Posterior vena cava (tissue), 2 donors: ENCODE results near the gene CABP2. TPM values are rescaled to one million over a fixed set of nuclear protein-coding genes. Genes with fewer than 3 reads are reported as not detected.

Source experiments
- DNase-seq: peaks from one replicate; pipeline ENCODE4 v3.0.0-alpha.2; 2020; ENCODE audit warnings: low spot score
- intact Hi-C, 2 donors: fragments of 100-400 bp; cut with DNase I; formaldehyde crosslinking; loops; one replicate each; pipeline versions ENCODE4 v1.14.1 to v1.14.2; 2022 to 2023
- total RNA-seq, 2 donors: library from RNA; stranded (reverse); fragmentation: NEBNext Ultra II Directional; extraction: Animal tissue kit (Norgen Biotek cat#: 25700); gene quantifications; one replicate each; pipeline ENCODE4 v1.2.1, GENCODE V29; 2021
- donor health status: DM: yes; HTN: yes; CAD: no.
- donor health status: DM: yes; HTN: yes; CAD: no.

The CABP2 gene
- total RNA-seq, 2 donors from 2014 or later, result not detected

- intact Hi-C loops, result loop anchor here in 1 of 2 donors (10.0 kb wide), 1 partner anchor 96 kb away; the partner anchor contains the start of genes PPP1CA and TBC1D10C
- no peak for DNase-seq
These were observed 22.2 kb downstream of the CABP2 start for GRCh38 chr11:67500831-67501715.

DNA sequence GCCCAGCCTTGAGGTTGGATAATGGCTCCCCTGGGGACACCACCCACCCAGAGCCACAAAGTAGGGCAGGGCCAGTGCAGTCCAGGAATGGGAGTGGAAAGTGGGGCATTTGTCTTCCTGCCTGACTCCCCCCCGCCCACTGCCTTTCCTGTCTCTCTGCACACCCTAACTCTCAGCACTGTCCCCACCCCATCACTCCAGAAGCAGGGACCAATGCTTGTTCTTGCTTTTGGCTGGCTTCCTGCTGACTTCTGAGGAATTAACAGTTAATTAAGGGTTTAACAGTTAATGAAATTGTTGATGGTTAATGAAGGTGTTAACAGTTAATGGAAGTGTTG lies 22.8 kb downstream of the CABP2 start:
- no peak for DNase-seq
- intact Hi-C loops, result loop anchor here in 1 of 2 donors (10.0 kb wide), 1 partner anchor 96 kb away; the partner anchor contains the start of genes PPP1CA and TBC1D10C

DNA sequence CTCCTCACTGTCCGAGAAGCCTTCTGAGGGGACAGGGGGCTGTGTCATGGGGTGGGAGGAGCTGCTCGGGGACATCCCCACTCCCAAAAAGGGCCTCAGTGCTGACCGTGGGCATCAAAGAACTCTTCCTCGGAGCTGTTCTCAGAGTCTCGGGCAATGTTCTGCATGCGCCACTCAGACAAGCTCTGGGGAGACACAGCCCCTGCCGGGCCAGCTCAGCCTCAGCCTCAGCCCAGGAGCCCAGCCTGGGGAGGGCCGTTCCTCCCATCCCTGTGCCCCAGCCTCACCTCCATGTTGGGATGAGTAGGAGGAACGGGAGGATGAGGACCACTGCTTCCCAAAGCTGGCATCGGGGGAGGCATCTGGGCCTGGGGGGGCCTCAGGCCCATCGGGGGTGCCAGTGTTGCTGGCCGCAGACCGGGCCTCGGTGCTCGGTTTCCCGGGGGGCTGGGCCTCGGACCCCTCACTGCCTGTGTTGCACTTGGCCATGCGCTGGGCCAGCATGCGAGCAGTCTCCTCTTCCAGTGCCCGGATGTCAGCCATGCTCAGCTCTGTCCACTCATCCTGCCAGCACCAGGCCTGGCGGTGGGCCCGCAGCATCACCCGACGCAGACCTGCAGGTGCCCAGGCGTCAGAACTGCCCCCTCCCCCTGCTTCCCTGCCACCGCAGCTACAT lies 23.3 kb downstream of the CABP2 start:
- no peak for DNase-seq
- intact Hi-C loops, result loop anchor here in 1 of 2 donors (10.0 kb wide), 1 partner anchor 95 kb away; the partner anchor contains the start of genes PPP1CA and TBC1D10C

- intact Hi-C loops, result no loop called here
- peak; percentile 81 for DNase-seq
These were observed 24.7 kb downstream of the CABP2 start for GRCh38 chr11:67498544-67498972.

DNA sequence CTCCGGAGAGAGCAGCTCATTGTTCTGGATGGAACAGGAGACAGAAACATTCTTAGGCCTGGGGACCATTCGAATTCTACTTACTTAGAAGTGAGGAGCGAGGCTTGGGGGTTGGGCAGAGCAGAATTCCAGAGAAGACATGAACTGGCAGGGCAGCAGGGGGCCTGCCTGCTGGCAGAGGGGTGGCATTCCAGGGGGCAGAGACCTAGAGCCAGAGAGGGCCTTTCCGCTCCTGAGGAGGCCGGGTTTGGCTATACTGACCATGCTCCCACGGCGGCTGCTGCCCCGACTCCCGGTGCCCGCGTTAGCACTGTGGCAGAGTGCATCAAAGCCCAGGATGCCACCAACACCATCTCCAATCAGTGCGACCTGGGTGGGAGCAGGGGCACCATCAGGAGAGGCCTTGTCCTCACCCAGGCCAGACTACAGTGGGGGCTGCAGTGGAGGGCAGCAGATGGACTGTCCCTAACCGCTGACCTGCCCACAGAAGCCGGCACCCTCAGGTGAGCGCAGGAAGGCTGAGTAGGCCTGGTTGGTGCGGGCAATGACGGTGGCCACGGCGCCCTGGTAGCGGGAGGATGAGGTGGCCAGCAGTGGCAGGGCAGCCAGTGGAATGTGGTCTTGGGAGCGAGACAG lies 25.5 kb downstream of the CABP2 start:
- no peak for DNase-seq
- intact Hi-C loops, result no loop called here

- intact Hi-C loops, result no loop called here
- no peak for DNase-seq
These were observed 27.1 kb downstream of the CABP2 start for GRCh38 chr11:67496113-67496512.

DNA sequence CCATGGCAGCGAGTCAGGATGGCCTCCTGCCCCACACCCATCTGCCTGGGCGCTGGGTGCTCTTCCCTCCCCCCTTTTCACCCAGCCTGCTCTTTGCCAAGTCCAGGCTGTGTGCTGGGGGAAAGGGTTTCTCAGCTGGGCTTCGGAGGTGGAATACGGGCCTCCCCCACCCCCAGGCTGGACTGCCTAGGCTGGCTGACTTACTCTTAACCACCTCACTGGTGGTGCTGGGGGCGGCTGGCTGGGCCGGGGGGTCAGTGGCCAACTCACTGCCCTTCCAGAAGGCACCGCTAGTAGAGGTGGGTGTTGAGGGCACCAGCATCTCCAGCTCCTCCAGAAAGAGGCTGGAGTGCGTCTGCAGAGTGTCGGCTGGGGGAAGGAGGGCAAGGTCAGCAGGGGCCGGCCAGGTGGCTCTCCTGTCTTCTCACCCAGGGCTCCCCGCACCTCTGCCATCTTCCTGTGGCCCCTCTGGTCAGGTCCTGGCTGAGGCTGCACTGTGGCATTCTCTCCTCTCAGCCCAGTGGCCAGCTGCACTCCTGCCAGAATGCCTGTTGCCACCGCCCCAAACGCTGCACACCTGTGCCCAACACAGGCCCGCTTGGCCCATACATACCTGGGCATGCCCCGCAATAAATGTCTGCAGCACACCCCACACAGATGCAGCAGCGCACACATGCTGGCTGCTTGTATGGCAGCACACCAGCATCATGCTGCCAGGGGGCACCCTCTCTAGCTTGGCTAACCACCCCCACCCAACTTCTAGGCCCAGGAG lies 27.8 kb downstream of the CABP2 start:
- DNase-seq, result no peak
- intact Hi-C loops, result no loop called here

- intact Hi-C loops, result no loop called here
- DNase-seq, result no peak
These were observed 28.6 kb downstream of the CABP2 start for GRCh38 chr11:67494371-67495233.

- intact Hi-C loops, result no loop called here
- DNase-seq, result no peak
These were observed 29.5 kb downstream of the CABP2 start for GRCh38 chr11:67493548-67494370.

DNA sequence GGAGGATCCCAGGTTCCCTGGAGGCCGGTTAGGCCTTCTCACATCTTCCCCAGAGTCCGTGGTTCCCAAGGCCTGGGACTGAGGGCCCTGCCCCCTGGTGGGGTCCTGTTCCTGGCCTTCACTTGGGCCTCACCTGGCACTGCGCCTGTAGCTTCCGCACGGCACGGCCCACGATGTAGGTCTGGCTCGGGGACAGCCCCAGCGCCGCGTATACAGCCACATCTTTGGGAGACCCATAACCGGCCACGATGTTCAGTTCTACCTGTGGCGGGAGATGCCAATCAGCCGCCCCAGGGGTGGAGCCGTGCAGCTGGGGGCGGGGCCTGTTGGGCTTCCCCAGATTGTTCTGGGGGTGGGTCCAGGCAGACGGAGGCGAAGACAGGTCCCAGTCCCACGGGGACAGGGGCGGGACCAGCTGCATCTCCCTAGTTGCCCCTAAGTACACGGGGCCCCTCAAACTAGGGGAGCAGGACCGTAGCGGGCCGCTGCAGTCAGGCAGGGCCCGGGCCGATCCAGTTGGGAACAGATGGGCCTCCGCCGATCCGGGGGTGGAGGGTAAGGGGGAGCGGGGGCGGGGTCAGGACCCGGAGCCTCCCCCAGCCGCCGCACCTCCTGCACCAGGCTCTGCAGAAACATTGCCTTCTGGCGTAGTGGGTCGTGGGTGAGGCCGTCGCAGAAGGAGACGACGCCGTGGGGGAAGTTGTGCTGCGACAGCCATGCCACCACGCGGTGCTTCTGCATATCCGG lies 30.3 kb downstream of the CABP2 start:
- no peak for DNase-seq
- intact Hi-C loops, result no loop called here

DNA sequence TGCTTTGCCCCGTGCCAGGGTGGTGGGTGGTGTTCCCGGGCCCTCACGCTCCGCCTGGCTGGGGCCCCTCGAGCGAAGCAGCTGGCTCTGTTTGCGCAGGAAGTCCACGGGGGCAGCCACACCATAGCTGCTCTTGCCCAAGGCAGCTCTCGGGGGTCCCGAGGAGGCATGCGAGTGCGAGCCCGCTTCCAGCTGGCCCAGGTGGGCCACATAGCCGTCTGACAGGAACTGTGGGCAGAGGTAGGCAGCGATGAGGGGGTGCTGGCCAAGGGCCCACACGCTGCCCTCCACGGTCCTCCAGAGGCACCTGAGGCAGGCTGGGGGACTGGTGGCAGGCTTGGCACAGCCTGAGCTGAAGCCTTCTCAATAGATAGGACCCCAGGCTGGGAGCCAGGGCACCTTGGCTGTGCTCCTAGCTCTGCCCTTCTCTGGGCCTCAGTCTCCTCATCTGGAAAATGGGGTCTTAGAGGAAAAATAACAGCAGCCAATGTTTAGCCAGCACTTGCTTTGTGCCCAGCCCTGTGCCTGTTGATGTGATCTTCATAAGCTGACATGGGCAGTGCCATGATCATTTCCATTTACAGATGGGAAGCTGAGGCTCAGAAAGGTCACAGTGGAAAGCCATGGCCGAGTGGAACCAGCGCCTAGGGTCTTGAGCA lies 31.0 kb downstream of the CABP2 start:
- no peak for DNase-seq
- intact Hi-C loops, result no loop called here

DNA sequence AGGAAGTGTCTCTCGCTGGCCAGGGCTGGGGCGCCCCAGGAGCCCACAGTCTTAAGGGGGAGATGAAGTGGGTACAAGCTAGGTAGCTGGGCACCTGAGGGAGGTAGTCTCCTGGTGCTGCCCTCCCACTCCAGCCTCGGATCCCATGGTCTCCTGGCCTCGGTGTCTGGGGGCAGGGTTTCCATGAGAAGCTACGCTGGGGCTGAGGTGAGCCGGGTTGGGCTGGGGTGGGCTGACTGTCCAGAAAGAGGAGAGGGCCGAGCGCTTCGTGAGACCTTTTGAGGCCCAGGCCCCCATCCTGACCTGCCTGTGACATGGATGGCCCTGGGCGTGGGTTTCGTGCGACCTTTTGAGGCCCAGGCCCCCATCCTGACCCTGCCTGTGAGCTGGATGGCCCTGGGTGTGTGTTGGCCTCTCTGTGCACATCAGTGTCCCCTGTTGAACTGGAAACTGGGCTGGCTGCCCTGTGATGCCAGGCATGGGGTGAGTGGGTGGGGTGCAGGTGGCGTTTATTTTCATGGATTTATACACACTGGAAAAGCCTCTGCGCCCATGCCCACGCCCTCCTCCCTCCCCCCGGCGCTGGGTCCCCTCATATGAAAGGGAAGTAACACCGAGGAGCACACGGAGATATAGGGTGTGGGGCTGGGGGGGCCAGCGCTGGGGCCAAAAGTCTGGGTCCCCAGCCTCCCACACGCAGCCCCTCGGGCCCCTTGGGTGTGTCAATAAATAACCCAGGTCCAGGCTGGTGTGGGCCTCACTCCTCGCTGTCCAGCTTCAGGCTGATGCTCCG lies 31.8 kb downstream of the CABP2 start:
- intact Hi-C loops, result no loop called here
- DNase-seq, result no peak

GRCh38 chr11:67490727-67491065 lies 32.5 kb downstream of the CABP2 start:
- no peak for DNase-seq
- intact Hi-C loops, result no loop called here

- intact Hi-C loops, result no loop called here
These were observed 33.1 kb downstream of the CABP2 start for GRCh38 chr11:67489885-67490726.

More at GRCh38 chr11:67489885-67490726, 33.1 kb downstream of the CABP2 start:
- DNase-seq, result no peak
